Measurements from ENCODE around the gene MUC20.
"Not testable (repeated sequence)": the region's sequence is repeated elsewhere in the genome, so short reads cannot be mapped to it uniquely, and the experiment has no call there.

Gene MUC20

DNA sequence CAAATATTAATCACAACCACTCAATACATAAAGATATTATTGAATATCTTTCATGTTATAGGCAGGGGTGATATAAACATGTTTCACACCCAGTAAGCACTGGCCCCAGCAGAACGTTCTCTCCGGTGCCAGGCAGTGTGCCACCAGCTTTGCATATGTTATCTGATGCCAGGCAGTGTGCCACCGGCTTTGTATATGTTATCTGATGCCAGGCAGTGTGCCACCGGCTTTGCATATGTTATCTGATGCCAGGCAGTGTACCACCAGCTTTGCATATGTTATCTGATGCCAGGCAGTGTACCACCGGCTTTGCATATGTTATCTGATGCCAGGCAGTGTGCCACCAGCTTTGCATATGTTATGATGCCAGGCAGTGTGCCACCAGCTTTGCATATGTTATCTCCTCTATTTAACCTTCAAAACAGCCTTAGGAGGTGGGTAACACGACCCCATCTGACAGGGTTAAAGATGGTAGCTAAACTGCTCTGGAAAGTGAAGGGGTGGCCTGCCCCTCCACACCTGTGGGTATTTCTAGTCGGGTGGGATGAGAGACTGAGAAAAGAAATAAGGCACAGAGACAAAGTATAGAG lies 6.9 kb downstream of the MUC20 start:
- no peak for DNase-seq (ENCODE audit: low read depth)
- no peak overlapping the region for H3K4me3 ChIP-seq (ENCODE audit: low read length)
- TF ChIP-seq, protein P1, sequence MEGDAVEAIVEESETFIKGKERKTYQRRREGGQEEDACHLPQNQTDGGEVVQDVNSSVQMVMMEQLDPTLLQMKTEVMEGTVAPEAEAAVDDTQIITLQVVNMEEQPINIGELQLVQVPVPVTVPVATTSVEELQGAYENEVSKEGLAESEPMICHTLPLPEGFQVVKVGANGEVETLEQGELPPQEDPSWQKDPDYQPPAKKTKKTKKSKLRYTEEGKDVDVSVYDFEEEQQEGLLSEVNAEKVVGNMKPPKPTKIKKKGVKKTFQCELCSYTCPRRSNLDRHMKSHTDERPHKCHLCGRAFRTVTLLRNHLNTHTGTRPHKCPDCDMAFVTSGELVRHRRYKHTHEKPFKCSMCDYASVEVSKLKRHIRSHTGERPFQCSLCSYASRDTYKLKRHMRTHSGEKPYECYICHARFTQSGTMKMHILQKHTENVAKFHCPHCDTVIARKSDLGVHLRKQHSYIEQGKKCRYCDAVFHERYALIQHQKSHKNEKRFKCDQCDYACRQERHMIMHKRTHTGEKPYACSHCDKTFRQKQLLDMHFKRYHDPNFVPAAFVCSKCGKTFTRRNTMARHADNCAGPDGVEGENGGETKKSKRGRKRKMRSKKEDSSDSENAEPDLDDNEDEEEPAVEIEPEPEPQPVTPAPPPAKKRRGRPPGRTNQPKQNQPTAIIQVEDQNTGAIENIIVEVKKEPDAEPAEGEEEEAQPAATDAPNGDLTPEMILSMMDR (conservative IDR thresholded peaks at IDR 0.05; ENCODE audit: low read depth, low read length) = no peak

DNA sequence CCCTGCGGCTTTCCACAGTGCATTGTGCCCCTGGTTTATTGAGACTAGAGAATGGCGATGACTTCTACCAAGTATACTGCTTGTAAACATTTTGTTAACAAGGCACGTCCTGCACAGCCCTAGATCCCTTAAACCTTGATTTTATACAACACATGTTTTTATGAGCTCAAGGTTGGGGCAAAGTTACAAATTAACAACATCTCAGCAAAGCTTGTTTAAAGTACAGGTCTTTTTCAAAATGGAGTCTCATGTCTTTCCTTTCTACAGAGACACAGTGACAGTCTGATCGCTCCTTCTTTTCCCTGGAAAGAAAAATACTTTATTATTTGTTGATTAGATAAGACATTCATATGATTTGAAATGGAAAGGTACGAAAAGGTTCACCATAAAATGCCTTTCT lies 8.0 kb downstream of the MUC20 start:
- H3K4me3 ChIP-seq (ENCODE audit: low read length); DNase-seq (ENCODE audit: low read depth): not testable (repeated sequence)

DNA sequence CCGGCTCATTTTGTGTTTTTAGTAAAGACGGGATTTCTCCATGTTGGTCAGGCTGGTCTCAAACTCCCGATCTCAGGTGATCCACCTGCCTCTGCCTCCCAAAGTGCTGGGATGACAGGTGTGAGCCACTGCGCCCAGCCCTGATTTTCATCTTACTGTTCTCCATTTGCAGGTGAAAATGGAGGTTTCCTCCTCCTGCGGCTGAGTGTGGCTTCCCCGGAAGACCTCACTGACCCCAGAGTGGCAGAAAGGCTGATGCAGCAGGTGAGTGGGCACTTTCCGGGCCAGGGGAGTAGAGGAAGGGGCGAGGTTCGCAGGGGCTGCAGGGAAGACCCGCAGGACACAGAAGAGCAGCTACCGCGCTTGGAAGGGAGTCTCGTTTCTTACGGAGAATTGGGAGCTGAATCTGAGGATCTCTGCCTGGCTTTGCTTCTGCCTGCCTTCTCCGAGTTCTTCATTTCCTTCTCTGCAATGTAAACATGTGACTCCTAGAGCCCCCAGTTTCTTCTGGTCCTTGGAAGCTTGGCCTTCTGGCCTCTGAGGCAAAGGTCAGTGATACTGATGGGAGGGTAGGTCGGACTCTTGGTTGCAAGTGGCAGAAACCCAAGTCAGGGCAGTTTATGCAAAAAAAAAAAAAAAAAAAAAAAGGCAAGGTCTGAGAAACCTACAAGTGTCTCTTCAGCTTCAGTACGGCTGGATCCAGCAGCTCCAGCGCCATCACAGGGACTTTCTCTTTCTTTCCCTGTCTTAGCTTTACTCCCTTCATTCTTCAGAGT lies 8.9 kb downstream of the MUC20 start:
- H3K4me3 ChIP-seq (ENCODE audit: low read length) = no peak overlapping the region
- DNase-seq (ENCODE audit: low read depth) = no peak
- TF ChIP-seq, protein P1 (conservative IDR thresholded peaks at IDR 0.05; ENCODE audit: low read depth, low read length) = no peak

DNA sequence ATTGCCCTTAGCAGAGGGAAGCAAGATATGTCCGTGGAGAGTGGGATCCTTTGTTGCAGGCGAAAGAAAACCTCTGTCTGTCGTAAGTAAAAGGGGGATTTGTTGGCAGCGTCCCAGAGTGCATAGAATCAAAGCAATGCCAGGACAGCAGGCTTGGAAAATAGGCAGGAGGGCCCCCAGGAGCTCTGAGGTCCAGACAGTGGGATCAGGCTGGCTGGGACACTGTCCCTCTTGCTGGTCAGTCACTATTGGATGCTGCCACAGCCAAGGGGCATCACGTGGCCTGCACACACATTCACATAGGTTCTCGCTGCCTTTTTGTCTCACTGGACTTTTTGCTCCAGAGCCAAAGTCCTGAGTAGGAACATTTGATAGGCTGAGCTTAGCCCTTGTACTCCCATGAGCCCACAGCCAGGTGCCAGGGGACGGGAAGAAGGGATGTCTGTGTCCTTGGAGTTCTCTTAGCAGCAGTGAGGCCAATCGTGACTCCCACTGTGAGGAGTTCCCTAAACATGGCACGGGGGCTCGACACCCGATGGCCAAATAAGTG lies 10.7 kb downstream of the MUC20 start:
- H3K4me3 ChIP-seq (ENCODE audit: low read length) = no peak overlapping the region
- DNase-seq (ENCODE audit: low read depth) = no peak
- TF ChIP-seq, protein P1 (conservative IDR thresholded peaks at IDR 0.05; ENCODE audit: low read depth, low read length) = no peak

DNA sequence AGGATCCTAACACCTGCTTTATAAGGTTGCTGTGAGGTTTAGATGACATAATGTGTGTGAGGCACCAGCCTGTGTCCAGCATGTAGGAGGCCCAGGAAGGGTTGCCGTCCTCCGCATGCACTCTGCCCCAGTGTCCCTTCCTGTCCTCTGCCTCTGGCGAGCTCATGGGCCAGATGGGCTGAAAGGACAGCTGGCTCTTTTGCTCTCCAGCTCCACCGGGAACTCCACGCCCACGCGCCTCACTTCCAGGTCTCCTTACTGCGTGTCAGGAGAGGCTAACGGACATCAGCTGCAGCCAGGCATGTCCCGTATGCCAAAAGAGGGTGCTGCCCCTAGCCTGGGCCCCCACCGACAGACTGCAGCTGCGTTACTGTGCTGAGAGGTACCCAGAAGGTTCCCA lies 12.2 kb downstream of the MUC20 start:
- TF ChIP-seq, protein P1 (conservative IDR thresholded peaks at IDR 0.05; ENCODE audit: low read depth, low read length) = no peak
- DNase-seq (ENCODE audit: low read depth) = no peak
- H3K4me3 ChIP-seq (ENCODE audit: low read length) = no peak overlapping the region

DNA sequence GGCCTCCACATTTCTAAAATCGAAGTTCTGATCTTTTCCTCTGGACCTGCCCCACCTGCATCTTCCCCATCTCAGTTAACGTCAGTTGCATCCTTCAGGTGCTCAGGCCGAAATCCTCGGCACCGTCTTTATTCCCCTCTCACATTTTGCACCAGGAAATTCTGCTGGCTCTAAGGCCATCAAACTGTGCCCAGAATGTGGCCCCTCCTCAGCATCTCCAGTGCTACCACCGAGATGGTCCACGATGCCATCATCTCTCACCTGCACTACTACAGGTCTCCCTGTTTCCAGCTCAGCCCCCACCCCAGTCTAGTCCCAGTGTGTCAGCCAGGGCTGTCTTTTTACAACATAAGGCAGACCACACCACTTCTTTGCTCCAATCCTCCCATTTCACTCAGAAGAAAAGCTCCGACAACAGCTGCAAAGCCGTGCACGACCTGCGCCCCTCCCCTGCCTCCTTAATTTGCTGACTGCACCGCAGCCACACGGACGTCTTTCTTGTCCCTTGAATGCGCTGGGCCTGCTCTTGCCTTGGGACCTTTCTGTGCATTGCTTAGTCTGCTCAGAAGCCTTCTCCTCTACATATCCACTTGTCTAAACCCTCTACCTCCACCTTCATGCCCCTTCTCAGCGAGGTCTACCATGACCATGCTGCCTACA lies 14.4 kb downstream of the MUC20 start:
- TF ChIP-seq, protein P1 (conservative IDR thresholded peaks at IDR 0.05; ENCODE audit: low read depth, low read length) = no peak
- H3K4me3 ChIP-seq (ENCODE audit: low read length) = no peak overlapping the region
- DNase-seq (ENCODE audit: low read depth) = no peak

DNA sequence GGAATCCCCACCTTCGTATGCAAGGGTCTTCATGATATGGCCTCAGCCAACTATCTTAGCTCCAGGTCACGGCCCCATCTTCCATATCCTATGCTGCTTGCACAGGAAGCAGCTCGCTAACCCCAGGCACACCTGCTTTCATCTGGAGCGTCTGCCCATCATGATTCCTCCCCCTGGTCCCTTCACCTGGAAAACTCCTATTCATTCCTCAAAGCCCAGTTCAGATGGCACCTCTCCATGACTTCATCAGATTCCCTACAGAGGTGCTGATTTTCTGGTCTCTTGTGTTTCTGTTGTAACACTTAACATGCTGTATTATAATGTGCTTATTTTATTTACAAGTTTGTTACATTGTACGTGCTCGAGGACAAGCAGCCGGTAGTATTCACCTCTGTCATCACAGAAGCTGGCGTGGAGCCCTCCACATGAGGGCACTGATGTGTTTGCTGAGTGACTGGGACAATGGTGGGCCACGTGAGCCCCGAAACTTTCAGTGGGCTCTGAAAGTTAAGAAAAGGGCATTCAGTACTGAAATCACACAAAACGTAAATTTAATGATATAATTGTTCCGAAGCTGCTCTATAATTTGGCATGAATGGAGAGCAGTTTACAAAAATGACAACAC lies 16.2 kb downstream of the MUC20 start:
- H3K4me3 ChIP-seq (ENCODE audit: low read length) = no peak overlapping the region

DNA sequence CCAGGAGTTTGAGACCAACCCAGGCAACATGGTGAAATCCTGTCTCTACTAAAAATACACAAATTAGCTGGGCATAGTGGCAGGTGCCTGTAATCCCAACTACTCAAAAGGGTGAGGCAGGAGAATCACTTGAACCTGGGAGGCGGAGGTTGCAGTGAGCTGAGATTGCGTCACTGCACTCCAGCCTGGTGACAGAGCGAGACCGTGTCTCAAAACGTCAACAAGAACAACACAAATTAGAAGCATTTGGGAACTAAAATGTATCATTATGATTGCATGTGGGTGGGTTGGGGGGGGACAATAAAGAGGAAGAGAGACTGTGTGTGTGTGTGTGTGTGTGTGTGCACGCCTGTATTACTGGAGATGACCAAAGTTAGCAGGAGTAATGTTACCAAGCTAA lies 17.0 kb downstream of the MUC20 start:
- not testable (repeated sequence) for DNase-seq (ENCODE audit: low read depth); H3K4me3 ChIP-seq (ENCODE audit: low read length)

More for the DNA sequence above, 16.2 kb downstream of the MUC20 start:
- no peak for DNase-seq (ENCODE audit: low read depth)
- TF ChIP-seq, protein P1 (conservative IDR thresholded peaks at IDR 0.05; ENCODE audit: low read depth, low read length) = no peak
